Fibroblast of skin of right biceps (primary cell): ENCODE measurements around the gene EIF1.
"Not testable (repeated sequence)": the region's sequence is repeated elsewhere in the genome, so short reads cannot be mapped to it uniquely, and the experiment has no call there.

Source experiments
- DNase-seq: peaks from one replicate; pipeline ENCODE4 v3.0.0-alpha.2; 2013

The EIF1 gene

GRCh38 chr17:41656249-41657023 lies 32.2 kb upstream of the EIF1 start:
- DNase-seq = no peak

DNA sequence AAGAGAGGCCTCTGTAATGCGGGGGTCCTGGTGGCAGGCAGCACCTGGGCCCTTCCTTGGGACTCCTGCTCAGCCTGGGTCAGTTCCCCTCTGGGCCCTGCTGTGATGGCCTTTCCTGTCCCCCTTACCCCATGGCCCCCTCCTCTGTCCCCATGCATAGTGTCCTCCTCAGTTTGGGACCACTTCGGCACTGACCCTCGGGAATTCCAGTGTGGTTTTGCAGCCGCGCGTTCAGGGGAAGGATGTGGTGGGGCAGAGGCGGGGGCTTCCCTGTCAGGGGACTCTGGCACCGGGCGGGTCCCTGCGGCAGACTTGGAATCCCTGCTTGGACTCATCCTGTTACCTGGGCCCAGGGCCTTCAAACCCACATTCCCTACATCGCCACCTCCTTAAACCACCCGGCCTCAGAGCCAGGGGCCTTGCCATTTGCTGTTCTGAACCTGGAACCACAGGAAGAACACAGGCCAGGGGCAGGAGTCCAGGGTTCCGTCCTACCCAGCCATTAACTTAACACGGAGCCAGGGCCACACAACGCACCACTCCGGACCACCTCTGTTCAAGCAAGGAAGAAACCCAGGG lies 31.4 kb upstream of the EIF1 start:
- DNase-seq = no peak

DNA sequence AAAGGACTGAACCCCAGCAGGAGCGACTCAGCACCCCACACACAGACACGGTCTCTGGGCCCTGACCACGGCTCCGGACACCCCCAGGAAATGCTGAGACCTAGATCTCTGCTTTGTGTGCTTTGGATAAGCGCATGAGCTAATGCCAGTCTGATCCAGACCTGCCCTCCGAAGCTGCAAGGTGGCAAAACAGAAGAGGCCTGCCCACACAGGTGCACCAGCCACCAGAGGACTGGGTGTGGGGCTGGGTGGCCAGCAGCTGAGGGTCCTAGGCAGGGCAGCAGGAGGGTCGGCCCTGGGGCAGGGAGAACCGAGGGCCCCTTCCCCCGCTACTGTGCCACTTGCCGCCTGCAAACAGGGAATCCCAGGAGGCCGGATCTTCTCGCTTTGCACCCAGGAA lies 30.7 kb upstream of the EIF1 start:
- DNase-seq = no peak

DNA sequence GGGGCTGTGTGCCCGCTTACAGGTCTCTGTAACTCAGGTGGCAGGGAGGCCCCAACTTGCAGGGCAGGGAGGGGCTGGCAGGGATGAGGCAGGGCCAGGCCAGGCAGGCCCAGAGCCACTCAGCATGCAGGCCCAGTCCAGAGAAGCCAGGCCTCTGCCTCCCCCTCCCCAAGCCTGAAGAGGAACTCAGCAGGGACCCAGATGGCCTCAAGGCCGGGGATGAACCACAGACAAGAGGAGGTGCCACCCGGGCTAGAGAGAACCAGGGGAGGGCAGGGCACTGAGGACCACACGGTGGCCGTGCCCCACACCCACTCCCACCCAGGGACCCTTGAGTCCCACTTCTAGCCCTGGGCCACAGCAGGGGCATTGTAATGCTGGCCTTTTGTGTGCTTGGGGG lies 29.8 kb upstream of the EIF1 start:
- DNase-seq = no peak

GRCh38 chr17:41659427-41660212 lies 29.1 kb upstream of the EIF1 start:
- DNase-seq = no peak

GRCh38 chr17:41660221-41660711 lies 28.4 kb upstream of the EIF1 start:
- DNase-seq = no peak

- DNase-seq = no peak
Measured at GRCh38 chr17:41663451-41664171, 25.1 kb upstream of the EIF1 start.

- DNase-seq = no peak
Measured at GRCh38 chr17:41664172-41664457, 24.6 kb upstream of the EIF1 start.

- DNase-seq = peak; percentile 27
Measured at GRCh38 chr17:41664587-41665565, 23.8 kb upstream of the EIF1 start.

DNA sequence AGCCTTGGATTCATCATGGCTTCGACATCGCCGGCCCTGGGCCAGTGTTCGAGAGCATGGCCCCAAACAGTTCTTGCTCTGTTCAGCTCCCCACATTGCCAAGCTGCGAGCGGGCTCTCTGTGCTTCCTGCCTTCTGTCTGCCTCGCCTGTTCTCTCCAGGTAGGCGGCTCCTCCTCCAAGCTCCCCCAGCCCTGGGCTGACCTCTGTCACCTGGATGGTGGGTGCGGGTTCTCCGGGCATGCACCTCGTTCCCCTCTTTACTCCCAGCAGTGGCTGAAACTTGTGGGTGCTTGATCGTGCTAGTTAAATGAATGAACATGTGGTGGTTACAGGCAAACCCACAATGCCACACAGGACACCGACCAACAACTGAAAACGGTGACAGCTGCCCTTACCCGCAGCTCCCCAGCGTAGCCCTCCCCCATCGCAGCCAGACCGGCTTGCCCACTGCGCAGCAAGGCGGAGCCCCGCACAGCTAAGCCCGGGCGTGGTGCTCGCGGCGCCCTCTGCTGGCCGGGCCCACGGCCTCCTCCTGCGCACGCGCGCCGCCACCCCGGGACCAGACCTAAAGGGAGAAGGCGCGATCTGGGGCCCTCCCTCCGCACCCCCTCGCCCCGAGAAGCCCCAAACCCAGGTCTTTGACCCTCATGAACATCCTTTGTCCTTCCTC lies 23.0 kb upstream of the EIF1 start:
- DNase-seq = peak; percentile 81

- DNase-seq = peak; percentile 52
Measured at GRCh38 chr17:41666237-41666641, 22.4 kb upstream of the EIF1 start.

DNA sequence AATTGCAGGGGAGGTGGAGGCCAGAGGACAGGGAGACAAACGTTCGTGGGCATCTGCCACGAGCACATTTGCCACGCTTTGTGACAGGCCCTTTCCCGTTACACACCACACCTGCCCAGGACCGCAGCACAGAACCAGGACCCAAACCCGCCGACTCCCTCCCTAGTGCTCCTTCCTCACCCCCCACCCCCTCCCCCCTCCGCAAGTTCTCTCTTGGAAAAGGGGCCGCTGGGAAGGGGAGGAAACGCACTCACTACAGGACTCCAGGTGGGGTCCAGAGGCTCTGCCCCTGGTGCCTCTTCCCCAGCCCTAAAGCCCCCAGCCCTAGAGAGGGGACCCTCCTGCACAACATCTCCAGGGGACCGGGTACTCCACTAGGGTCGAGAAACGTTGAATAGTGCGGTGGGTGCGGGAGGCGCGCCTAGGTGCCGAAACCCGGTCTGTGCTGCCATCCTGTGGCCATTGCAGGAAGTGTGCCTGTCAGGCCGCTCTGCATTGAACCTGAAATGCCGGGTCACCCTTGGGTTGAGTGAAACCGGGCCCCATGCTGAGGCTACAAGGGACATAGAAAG lies 21.9 kb upstream of the EIF1 start:
- peak; percentile 71 for DNase-seq

DNA sequence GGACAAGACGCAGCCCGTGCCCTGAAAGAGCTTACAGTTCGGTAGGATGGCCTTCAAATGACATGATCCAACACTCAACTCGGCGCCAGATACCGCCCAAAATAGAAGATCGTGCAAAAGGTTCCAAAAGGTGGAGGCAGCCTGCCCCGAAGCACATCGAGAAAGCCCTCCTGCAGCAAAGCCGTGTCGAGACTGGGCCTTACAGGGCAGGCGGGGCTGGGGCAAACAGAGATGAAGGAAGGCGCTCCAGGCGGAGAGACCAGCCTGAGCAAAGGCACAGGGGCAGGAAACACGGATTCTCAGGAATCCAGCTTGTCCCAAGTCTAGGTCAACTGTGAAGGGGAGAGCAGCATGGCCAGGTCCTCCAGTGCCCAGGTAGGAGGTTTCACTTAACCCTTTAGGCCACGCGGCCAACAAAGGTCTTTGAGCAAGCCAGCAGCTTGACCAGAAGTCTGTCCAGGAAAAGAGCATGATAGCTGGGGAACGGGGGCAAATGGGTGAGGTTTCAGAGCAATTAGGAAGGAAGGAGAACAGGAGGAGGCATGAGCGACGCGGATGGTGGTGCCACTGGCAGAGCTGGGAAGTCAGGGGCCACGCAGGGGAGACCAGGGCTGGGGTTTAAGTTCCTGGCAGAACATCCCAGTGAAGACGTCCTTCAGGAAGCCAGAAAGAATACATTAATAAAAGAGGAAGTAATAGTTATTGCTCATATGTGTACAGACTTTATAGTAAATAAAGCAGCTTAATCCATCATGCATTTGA lies 21.2 kb upstream of the EIF1 start:
- DNase-seq = no peak

DNA sequence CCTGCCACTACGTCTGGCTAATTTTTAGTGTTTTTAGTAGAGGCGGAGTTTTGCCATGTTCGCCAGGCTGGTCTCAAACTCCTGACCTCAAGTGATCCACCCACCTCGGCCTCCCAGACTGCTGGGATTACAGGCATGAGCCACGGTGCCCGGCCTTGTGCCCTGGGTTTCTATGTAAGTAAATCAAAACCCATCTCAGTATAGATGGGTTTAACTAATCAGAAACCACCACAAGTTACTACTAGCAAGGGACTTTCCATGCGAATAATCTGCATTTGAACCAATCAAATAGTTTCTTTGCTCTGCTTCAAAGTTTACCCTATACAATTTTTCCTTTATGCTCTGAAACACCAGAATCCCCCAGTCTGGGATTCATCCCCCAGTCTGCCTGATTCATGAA lies 16.5 kb upstream of the EIF1 start:
- DNase-seq = no peak

- not testable (repeated sequence) for DNase-seq
Measured at GRCh38 chr17:41675157-41676057, 13.3 kb upstream of the EIF1 start.

DNA sequence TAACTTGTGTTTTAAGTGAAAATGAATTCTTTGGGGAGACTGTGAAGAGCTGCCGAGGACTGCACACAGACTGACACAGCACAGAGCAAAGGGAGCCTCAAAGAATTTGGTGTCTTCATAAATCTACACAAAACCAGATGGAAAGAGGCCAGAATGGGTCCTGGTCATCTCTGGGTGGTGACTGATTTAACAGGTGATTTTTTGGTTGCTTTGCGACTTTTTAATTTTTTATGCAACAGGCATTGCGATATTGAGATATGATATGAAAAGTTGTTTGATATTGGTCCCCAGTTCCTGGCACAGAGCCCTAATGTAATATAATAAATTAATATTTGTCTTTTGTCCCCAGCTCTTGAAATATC lies 12.6 kb upstream of the EIF1 start:
- DNase-seq = no peak

GRCh38 chr17:41678411-41678906 lies 10.2 kb upstream of the EIF1 start:
- peak; percentile 23 for DNase-seq

GRCh38 chr17:41678907-41679739 lies 9.6 kb upstream of the EIF1 start:
- DNase-seq = peak; percentile 75
